HepG2 (cell line): Measurements from ENCODE around the gene TYW1. TPM values are rescaled to one million over a fixed set of nuclear protein-coding genes. Genes with fewer than 3 reads are reported as not detected.

Experiments used
- AHR ChIP-seq: IDR thresholded peaks from 2 replicates; pipeline ENCODE4 v1.6.1; 2018; ENCODE audit warnings: missing genetic modification reagents, missing compliant biosample characterization
- CBX5 ChIP-seq: sonication (generic); formaldehyde crosslinking; IDR thresholded peaks from 2 replicates; pipeline ENCODE4 v1.4.0; 2020; ENCODE audit warnings: missing genetic modification reagents, borderline replicate concordance
- CSRNP1 ChIP-seq: sonication (generic); formaldehyde crosslinking; IDR thresholded peaks from 2 replicates; pipeline ENCODE4 v1.8.1; 2023; ENCODE audit warnings: mild to moderate bottlenecking, missing genetic modification reagents
- FOSL2 ChIP-seq: sonication (generic); formaldehyde crosslinking; IDR thresholded peaks from 2 replicates; pipeline ENCODE4 v1.4.0; 2020; ENCODE audit warnings: missing genetic modification reagents
- HMGXB3 ChIP-seq: sonication (generic); formaldehyde crosslinking; IDR thresholded peaks from 2 replicates; pipeline ENCODE4 v1.4.0; 2020; ENCODE audit warnings: missing genetic modification reagents, borderline replicate concordance
- HOMEZ ChIP-seq: IDR thresholded peaks from 2 replicates; pipeline ENCODE4 v1.6.1; 2016; ENCODE audit warnings: low read depth
- HOXA3 ChIP-seq: sonication (generic); formaldehyde crosslinking; IDR thresholded peaks from 2 replicates; pipeline ENCODE4 v1.5.0; 2020; ENCODE audit warnings: missing genetic modification reagents
- MXI1 ChIP-seq: IDR thresholded peaks from 3 replicates; pipeline ENCODE4 v1.6.1; 2012; ENCODE audit warnings: low read depth, low read length, inconsistent platforms, borderline replicate concordance
- RBFOX2 ChIP-seq: fragments of 200-400 bp; formaldehyde crosslinking; IDR thresholded peaks from 2 replicates; pipeline ENCODE4 v1.6.1; 2017; ENCODE audit warnings: low read depth, mild to moderate bottlenecking, low read length
- RBM39 ChIP-seq: fragments of 200-400 bp; formaldehyde crosslinking; IDR thresholded peaks from one replicate; pipeline ENCODE4 v1.6.1; 2018; ENCODE audit warnings: antibody characterized with exemption, mild to moderate bottlenecking, low read depth, low read length; ENCODE audit not compliant: poor library complexity, severe bottlenecking
- SP5 ChIP-seq: IDR thresholded peaks from 2 replicates; pipeline ENCODE4 v1.6.1; 2016; ENCODE audit warnings: low read depth, borderline replicate concordance
- ZBTB2 ChIP-seq: sonication (generic); formaldehyde crosslinking; IDR thresholded peaks from 2 replicates; pipeline ENCODE4 v1.8.0; 2022; ENCODE audit warnings: low read depth, missing genetic modification reagents
- ZMAT3 ChIP-seq: sonication (generic); formaldehyde crosslinking; conservative IDR thresholded peaks from 2 replicates; pipeline ENCODE4 v1.7.0; 2021; ENCODE audit warnings: missing genetic modification reagents
- ZMYM2 ChIP-seq: sonication (generic); formaldehyde crosslinking; IDR thresholded peaks from 2 replicates; pipeline ENCODE4 v1.8.0; 2022; ENCODE audit warnings: mild to moderate bottlenecking, missing genetic modification reagents
- ZMYM4 ChIP-seq: sonication (generic); formaldehyde crosslinking; IDR thresholded peaks from 2 replicates; pipeline ENCODE4 v1.8.1; 2023; ENCODE audit warnings: mild to moderate bottlenecking, missing genetic modification reagents
- ZNF430 ChIP-seq: sonication (generic); formaldehyde crosslinking; IDR thresholded peaks from 2 replicates; pipeline ENCODE4 v1.9.0; 2021; ENCODE audit warnings: mild to moderate bottlenecking, missing genetic modification reagents
- ZNF614 ChIP-seq: IDR thresholded peaks from 2 replicates; pipeline ENCODE4 v1.6.1; 2018; ENCODE audit warnings: missing biosample characterization, missing genetic modification reagents, inconsistent platforms, borderline replicate concordance
- polyA plus RNA-seq, 8 experiments: library from polyadenylated mRNA; depleted of rRNA in 3 of 8; stranded (reverse) in 7 of 8; unstranded in 1 of 8; fragments of >200 nt; fragmentation: Illumina TruSeq in 4 of 8; extraction: Trizol in 4 of 8; gene quantifications; 2 replicates each; pipeline versions ENCODE4 v1.2.1 to v1.2.3, GENCODE V29; 2011 to 2016; ENCODE audit warnings: low read depth in 4 of 8, missing spikeins in 1 of 8, mixed read lengths in 1 of 8; ENCODE audit not compliant: insufficient read depth in 1 of 8
- total RNA-seq, 5 experiments: library from RNA; depleted of rRNA; stranded (reverse); fragments of >200 nt; fragmentation: Illumina TruSeq; extraction: Trizol; gene quantifications; 2 replicates each; pipeline ENCODE4 v1.2.3, GENCODE V29; 2016; ENCODE audit warnings: low read depth in 1 of 5

TYW1 gene
- total and polyA plus RNA-seq, 2 of the 13 experiments (the other 11 are each of a cell fraction or from before 2014, with no cell fraction given) = 8.6 to 17.6 TPM

GRCh38 chr7:66996444-66997191, at the start of gene TYW1 (continued):
- peak; percentile 69 for TF ChIP-seq HMGXB3
- TF ChIP-seq HOXA3 (CRISPR knock-in tag) = peak; percentile 67
- peak; percentile 32; the same call in 1 of the 2 replicates for TF ChIP-seq ZNF430
- peak; percentile 70 for TF ChIP-seq ZMYM4 (CRISPR knock-in tag)
- peak; percentile 24; the same call in 1 of the 2 replicates for TF ChIP-seq SP5
- TF ChIP-seq ZMAT3 (CRISPR knock-in tag) = 0 out of 2 replicates have a peak, but pooled peaks have one; percentile 29
- 0 out of 2 replicates have a peak, but pooled peaks have one; percentile 69 for TF ChIP-seq AHR (CRISPR knock-in tag)
- peak; percentile 53; the same call in 1 of the 2 replicates for TF ChIP-seq CSRNP1 (CRISPR knock-in tag)
- TF ChIP-seq MXI1 = peak; percentile 69; the same call in 1 of the 3 replicates
- 0 out of 2 replicates have a peak, but pooled peaks have one; percentile 34 for TF ChIP-seq CBX5 (CRISPR knock-in tag)
- peak; percentile 61 for TF ChIP-seq RBM39
- TF ChIP-seq ZBTB2 (CRISPR knock-in tag) = peak; percentile 82
- 0 out of 2 replicates have a peak, but pooled peaks have one; percentile 32 for TF ChIP-seq ZNF614
- TF ChIP-seq HOMEZ (CRISPR knock-in tag) = peak; percentile 35; the same call in 1 of the 2 replicates
- peak; percentile 32 for TF ChIP-seq FOSL2
- TF ChIP-seq ZMYM2 (CRISPR knock-in tag) = 0 out of 2 replicates have a peak, but pooled peaks have one; percentile 35
- TF ChIP-seq RBFOX2 = peak; percentile 75
